ENCODE data around the gene ICOSLG.

GRCh38 chr21:44281801-44282200 is 41.1 kb upstream of the ICOSLG start:
- TF ChIP-seq POLR2A (IDR thresholded peaks at IDR 0.05; ENCODE audit: low read depth, low read length), result no peak
- no peak for TF ChIP-seq TAF1 (IDR thresholded peaks at IDR 0.05; ENCODE audit: borderline replicate concordance, low read depth, low read length)

Measured in GM12892 (cell line).